A673 (cell line): Measurements from ENCODE around the gene CA6.
"Not testable (repeated sequence)": the region's sequence is repeated elsewhere in the genome, so short reads cannot be mapped to it uniquely, and the experiment has no call there.

Experiments
- CTCF ChIP-seq: fragments of 300-800, 200-600 bp; sonication (generic); conservative IDR thresholded peaks from 2 replicates; pipeline ENCODE4 v1.5.1; 2017; ENCODE audit warnings: low read depth, mild to moderate bottlenecking, antibody characterized with exemption, low read length, moderate library complexity, mixed read lengths
- EZH2 ChIP-seq: fragments of 200-600 bp; sonication (generic); IDR thresholded peaks from 2 replicates; pipeline ENCODE4 v1.6.1; 2017; ENCODE audit warnings: borderline replicate concordance, low read depth, mild to moderate bottlenecking, mixed read lengths, antibody characterized with exemption, low read length; ENCODE audit not compliant: poor library complexity, severe bottlenecking

DNA sequence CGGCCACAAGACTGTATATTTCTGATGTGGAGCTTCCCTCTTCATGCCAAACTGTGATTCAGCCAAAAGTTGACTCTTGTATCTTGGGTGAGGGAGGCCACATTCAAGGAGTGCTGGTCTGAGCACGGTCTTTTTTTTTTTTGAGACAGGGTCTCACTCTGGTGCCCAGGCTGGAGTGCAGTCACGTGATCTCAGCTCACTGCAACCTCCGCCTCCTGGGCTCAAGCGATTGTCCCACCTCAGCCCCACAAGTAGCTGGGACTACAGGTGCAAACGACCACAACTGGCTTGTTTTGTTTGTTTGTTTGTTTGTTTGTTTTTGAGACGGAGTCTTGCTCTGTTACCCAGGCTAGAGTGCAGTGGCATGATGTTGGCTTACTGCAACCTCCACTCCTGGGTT lies 8.6 kb upstream of the CA6 start:
- TF ChIP-seq CTCF, EZH2: not testable (repeated sequence)
